Smooth muscle cell (in vitro differentiated cells): ENCODE data around the gene LSS. TPM values are rescaled to one million over a fixed set of nuclear protein-coding genes. Genes with fewer than 3 reads are reported as not detected.
A peak's percentile ranks its signal among the peaks of the same experiment; 100 is the strongest.

Experiments used
- DNase-seq: peaks from one replicate; lab custom pipeline; 2025; ENCODE audit not compliant: unreplicated experiment; lab: John Stamatoyannopoulos, UW
- H2AFZ ChIP-seq: fragments of 200-600 bp; sonication (generic); 2 replicates; pipeline ENCODE4 v1.6.0; 2016; ENCODE audit warnings: antibody characterized with exemption, low read depth, mild to moderate bottlenecking
- H3F3A ChIP-seq: fragments of 200-600 bp; sonication (generic); 2 replicates; pipeline ENCODE4 v1.6.0; 2017; ENCODE audit warnings: antibody characterized with exemption, low read depth
- H3K27ac ChIP-seq: fragments of 200-600 bp; sonication (generic); 2 replicates; pipeline ENCODE4 v1.5.1; 2016; ENCODE audit warnings: low read depth, mild to moderate bottlenecking
- H3K27me3 ChIP-seq: fragments of 200-600 bp; sonication (generic); 2 replicates; pipeline ENCODE4 v1.6.1; 2016; ENCODE audit warnings: low read depth, mild to moderate bottlenecking
- H3K36me3 ChIP-seq: fragments of 200-600 bp; sonication (generic); 2 replicates; pipeline ENCODE4 v1.5.1; 2016; ENCODE audit warnings: low read depth
- H3K4me1 ChIP-seq: fragments of 200-600 bp; sonication (generic); 2 replicates; pipeline ENCODE4 v1.5.1; 2016; ENCODE audit warnings: low read depth
- H3K4me2 ChIP-seq: fragments of 200-600 bp; sonication (generic); 2 replicates; pipeline ENCODE4 v1.6.0; 2016; ENCODE audit warnings: mild to moderate bottlenecking
- H3K4me3 ChIP-seq: fragments of 200-600 bp; sonication (generic); 2 replicates; pipeline ENCODE4 v1.5.1; 2016; ENCODE audit warnings: mild to moderate bottlenecking
- H3K79me2 ChIP-seq: fragments of 200-600 bp; sonication (generic); 2 replicates; pipeline ENCODE4 v1.6.0; 2016; ENCODE audit warnings: low read depth, mild to moderate bottlenecking
- H3K9ac ChIP-seq: fragments of 200-600 bp; sonication (generic); 2 replicates; pipeline ENCODE4 v1.6.0; 2016; ENCODE audit warnings: low read depth
- H3K9me3 ChIP-seq: fragments of 200-600 bp; sonication (generic); replicated peaks from 2 replicates; pipeline ENCODE4 v1.5.1; 2016; ENCODE audit warnings: low read depth
- H4K20me1 ChIP-seq: fragments of 200-600 bp; sonication (generic); 2 replicates; pipeline ENCODE4 v1.6.0; 2016; ENCODE audit warnings: low read depth
- CTCF ChIP-seq: fragments of 200-600 bp; sonication (generic); IDR thresholded peaks from 2 replicates; pipeline ENCODE4 v1.5.1; 2017; ENCODE audit warnings: borderline replicate concordance, mild to moderate bottlenecking, antibody characterized with exemption; ENCODE audit not compliant: insufficient read depth, poor library complexity, severe bottlenecking
- WGBS: methylation state at CpG from one replicate; pipeline ENCODE4 v1.1.7; 2016; ENCODE audit warnings: low lambda C conversion rate; 5-methylcytosine and 5-hydroxymethylcytosine counted together
- polyA plus RNA-seq: library from polyadenylated mRNA; unstranded; fragments of >200 nt; fragmentation: Nextera tagmentation; extraction: Ambion mirVana; gene quantifications from 2 replicates; pipeline ENCODE4 v1.2.1, GENCODE V29; 2016
- total RNA-seq: library from RNA; depleted of rRNA; stranded (reverse); fragments of >200 nt; gene quantifications from 2 replicates; pipeline ENCODE4 v1.2.3, GENCODE V29; 2014

LSS gene
- total and polyA plus RNA-seq, 2 experiments from 2014 or later = 21.8 to 37.7 TPM

- 97% methylated on average over 8 of the region's 8 CpGs for WGBS
- Histone ChIP-seq H3F3A (no peaks in the 10 kb centered on the region), H3K4me1 (peaks cover 9% of the 10 kb centered on the region), H2AFZ (no peak overlapping the region), H3K36me3 (no peaks in the 10 kb centered on the region), H3K9me3 (no peaks in the 10 kb centered on the region), H4K20me1 (no peaks in the 10 kb centered on the region), H3K27me3 (no peaks in the 10 kb centered on the region), H3K9ac (no peak overlapping the region), H3K27ac (no peak overlapping the region), H3K79me2 (no peaks in the 10 kb centered on the region), H3K4me3 (no peak overlapping the region), H3K4me2 (no peak overlapping the region)
- DNase-seq = no peak
- TF ChIP-seq CTCF = no peak
Observed at GRCh38 chr21:46187261-46187660, 41.3 kb downstream of the LSS start.

GRCh38 chr21:46185716-46186115 is 42.9 kb downstream of the LSS start:
- no peak overlapping the region for H3K27ac ChIP-seq
- no peaks in the 10 kb centered on the region for H3F3A ChIP-seq
- WGBS = 93% methylated on average over 7 of the region's 7 CpGs
- H3K9me3 ChIP-seq = no peaks in the 10 kb centered on the region
- TF ChIP-seq CTCF = no peak
- H3K36me3 ChIP-seq = no peaks in the 10 kb centered on the region
- DNase-seq = no peak
- peak overlapping the region; percentile 94 for H3K4me2 ChIP-seq
- no peak overlapping the region for H3K4me3 ChIP-seq
- peaks cover 9% of the 10 kb centered on the region for H3K4me1 ChIP-seq
- H3K9ac ChIP-seq = no peak overlapping the region
- no peaks in the 10 kb centered on the region for H3K79me2 ChIP-seq
- no peaks in the 10 kb centered on the region for H3K27me3 ChIP-seq
- H4K20me1 ChIP-seq = no peaks in the 10 kb centered on the region
- peak overlapping the region; percentile 71 for H2AFZ ChIP-seq

DNA sequence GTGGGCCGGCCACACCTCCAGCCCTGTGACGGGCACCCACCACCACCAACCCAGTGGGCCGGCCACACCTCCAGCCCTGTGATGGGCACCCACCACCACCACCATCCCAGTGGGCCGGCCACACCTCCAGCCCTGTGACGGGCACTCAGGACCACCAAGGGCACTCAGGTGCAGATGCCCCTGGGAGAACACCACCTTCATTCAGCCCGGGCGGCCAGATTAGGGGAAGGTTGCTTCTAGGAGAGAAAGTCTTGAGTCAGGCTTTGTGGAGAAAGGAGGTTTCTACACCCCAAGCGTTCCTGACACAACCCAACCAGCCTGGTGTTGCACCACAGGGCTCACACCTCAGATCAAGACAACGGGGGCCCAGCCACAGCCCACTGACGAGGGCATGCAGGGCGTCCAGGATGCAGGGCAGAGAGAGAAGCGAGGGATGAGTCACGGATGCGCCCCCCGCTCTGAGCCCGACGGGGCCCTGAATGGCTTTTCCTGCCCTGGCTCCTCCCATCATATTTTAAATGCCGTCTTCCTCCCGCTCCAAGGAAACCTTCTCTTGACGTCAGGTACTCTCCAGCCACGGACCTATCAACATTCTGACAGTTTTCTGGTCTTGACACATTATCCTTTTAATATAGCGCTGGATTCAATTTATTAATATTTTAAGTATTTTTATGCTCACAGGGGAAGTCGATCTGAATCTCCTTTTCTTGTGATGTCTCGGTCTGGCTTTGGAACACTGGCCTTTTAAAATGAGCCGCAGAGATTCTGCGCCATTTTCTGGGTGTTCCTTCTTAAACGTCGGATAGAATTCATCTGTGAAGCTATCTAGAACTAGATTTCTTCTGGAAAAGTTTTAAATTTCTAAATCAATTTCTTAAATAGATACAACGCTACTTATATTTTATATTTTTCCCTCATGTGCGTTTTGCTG is 43.7 kb downstream of the LSS start:
- H3K79me2 ChIP-seq = no peaks in the 10 kb centered on the region
- H3K27ac ChIP-seq = peak overlapping the region; percentile 92
- H3F3A ChIP-seq = no peaks in the 10 kb centered on the region
- peak overlapping the region; percentile 94 for H3K4me2 ChIP-seq
- H3K27me3 ChIP-seq = no peaks in the 10 kb centered on the region
- WGBS = 19% methylated on average over 29 of the region's 30 CpGs
- TF ChIP-seq CTCF = no peak
- H3K9ac ChIP-seq = peak overlapping the region; percentile 77
- no peaks in the 10 kb centered on the region for H4K20me1 ChIP-seq
- H3K9me3 ChIP-seq = no peaks in the 10 kb centered on the region
- peak overlapping the region; percentile 71 for H2AFZ ChIP-seq
- peak overlapping the region; percentile 75 for H3K4me3 ChIP-seq
- peaks cover 9% of the 10 kb centered on the region for H3K4me1 ChIP-seq
- peak; percentile 94 for DNase-seq
- H3K36me3 ChIP-seq = no peaks in the 10 kb centered on the region
